GM10248 (cell line): Measurements from ENCODE around the gene PIPOX.

Experiments used
- CTCF ChIA-PET: fragments of 300-600 bp; sonication (Branson Sonifier 250); formaldehyde crosslinking; extraction: SDS; loops from one replicate; lab custom pipeline; 2021; ENCODE audit warnings: antibody characterized with exemption; lab: Yijun Ruan, JAX
- POLR2A ChIA-PET: fragments of 350-650 bp; sonication (Branson Sonifier 250); formaldehyde crosslinking; extraction: SDS; loops from one replicate; lab custom pipeline; 2020; ENCODE audit warnings: antibody characterized with exemption; lab: Yijun Ruan, JAX
- DNase-seq: peaks from one replicate; pipeline ENCODE4 v3.0.0; 2012; ENCODE audit errors: extremely low spot score
- CTCF ChIP-seq: IDR thresholded peaks from 2 replicates; pipeline ENCODE4 v1.5.1; 2012; ENCODE audit warnings: mild to moderate bottlenecking, low read depth; ENCODE audit errors: extremely low read depth, missing control alignments, control extremely low read depth

The PIPOX gene

GRCh38 chr17:29060475-29060874 is 17.5 kb downstream of the PIPOX start:
- DNase-seq = no peak
- POLR2A ChIA-PET = no interaction called here
- TF ChIP-seq CTCF = no peak
- CTCF ChIA-PET = no interaction called here

- ChIA-PET POLR2A (no interaction called here), CTCF (interaction anchor here (1.1 kb wide), 1 partner anchor 159 kb away, joined by 3 read pairs; no protein-coding TSS in a partner anchor)
- TF ChIP-seq CTCF = no peak
- DNase-seq = no peak
These were observed 18.1 kb downstream of the PIPOX start for GRCh38 chr17:29061036-29061435.

- CTCF ChIA-PET = interaction anchor here (1.1 kb wide), 2 partner anchors 97 to 158 kb away, joined by 3 to 5 read pairs; no protein-coding TSS in a partner anchor
- POLR2A ChIA-PET = no interaction called here
- TF ChIP-seq CTCF = no peak
- DNase-seq = no peak
These were observed 19.3 kb downstream of the PIPOX start for GRCh38 chr17:29062215-29062614.

GRCh38 chr17:29063992-29064391 is 21.1 kb downstream of the PIPOX start:
- POLR2A ChIA-PET = no interaction called here
- no peak for DNase-seq
- CTCF ChIA-PET = interaction anchor here (1.0 kb wide), 1 partner anchor 17 kb away, joined by 3 read pairs; no protein-coding TSS in a partner anchor
- TF ChIP-seq CTCF = no peak

- ChIA-PET CTCF (interaction anchor here (1.5 kb wide), 2 partner anchors 44 to 101 kb away, joined by 3 to 5 read pairs; no protein-coding TSS in a partner anchor), POLR2A (no interaction called here)
- no peak for TF ChIP-seq CTCF
- no peak for DNase-seq
These were observed 23.1 kb downstream of the PIPOX start for GRCh38 chr17:29066047-29066446.

GRCh38 chr17:29066606-29067005 is 23.7 kb downstream of the PIPOX start:
- DNase-seq = no peak
- POLR2A ChIA-PET = interaction anchor here (0.7 kb wide), 1 partner anchor 16 kb away, joined by 8 read pairs; no protein-coding TSS in a partner anchor
- CTCF ChIA-PET = interaction anchor here (0.9 to 1.7 kb wide), 4 partner anchors 9 to 57 kb away, joined by 3 to 5 read pairs (median 4); no protein-coding TSS in a partner anchor
- TF ChIP-seq CTCF = no peak
